OCI-LY3 (cell line): Measurements from ENCODE around the gene FADS3.

Source experiments
- CTCF ChIP-seq: fragments of 200-600, 300-600 bp; sonication (generic); IDR thresholded peaks from 2 replicates; pipeline ENCODE4 v1.5.1; 2014; ENCODE audit warnings: antibody characterized with exemption, low read length, low read depth
- EZH2phosphoT487 ChIP-seq: fragments of 200-600 bp; shearing (Covaris generic); IDR thresholded peaks from 2 replicates; pipeline ENCODE4 v1.6.1; 2018; ENCODE audit warnings: antibody characterized with exemption, mixed run types, low read depth

- TF ChIP-seq EZH2phosphoT487 (no peak), CTCF (no peak)
Measured at GRCh38 chr11:61875698-61876097, 15.6 kb downstream of the FADS3 start.
